WTC11 (cell line): ENCODE measurements around the gene CRLF1. TPM values are rescaled to one million over a fixed set of nuclear protein-coding genes. Genes with fewer than 3 reads are reported as not detected.

Experiments
- ATAC-seq: fragments of 200-7000 bp; cut with Tn5 transposase; 2 replicates; pipeline ENCODE4 v1.10.0; 2021; ENCODE audit warnings: mild to moderate bottlenecking, moderate library complexity
- CTCF ChIA-PET: fragments of 300-600 bp; sonication (Branson Sonifier 250); formaldehyde crosslinking; loops from one replicate; lab custom pipeline; 2021; ENCODE audit warnings: antibody characterized with exemption; lab: Charles Lee
- POLR2A ChIA-PET: fragments of 350-600 bp; sonication (Branson Sonifier 250); formaldehyde crosslinking; loops from one replicate; lab custom pipeline; 2021; ENCODE audit warnings: antibody characterized with exemption; lab: Charles Lee
- DNase-seq: peaks from one replicate; pipeline ENCODE4 v3.0.0; 2021; ENCODE audit warnings: low spot score
- H3K27ac Mint-ChIP-seq: 2 replicates; pipeline ENCODE4 v1.8.0; 2021; ENCODE audit warnings: mixed read lengths
- H3K27me3 Mint-ChIP-seq: 2 replicates; pipeline ENCODE4 v1.8.0; 2021; ENCODE audit warnings: low read depth, mild to moderate bottlenecking, moderate library complexity, mixed read lengths
- H3K36me3 Mint-ChIP-seq: 2 replicates; pipeline ENCODE4 v1.8.0; 2021; ENCODE audit warnings: mixed read lengths
- H3K4me1 Mint-ChIP-seq: 2 replicates; pipeline ENCODE4 v1.8.0; 2022; ENCODE audit warnings: mixed read lengths
- H3K4me3 Mint-ChIP-seq: 2 replicates; pipeline ENCODE4 v1.8.0; 2021; ENCODE audit warnings: mild to moderate bottlenecking, moderate library complexity, mixed read lengths
- H3K9me3 Mint-ChIP-seq: 2 replicates; pipeline ENCODE4 v1.8.0; 2021; ENCODE audit warnings: mixed read lengths
- CREM ChIP-seq: sonication (generic); formaldehyde crosslinking; IDR thresholded peaks from 2 replicates; pipeline ENCODE4 v1.8.1; 2022; ENCODE audit warnings: mild to moderate bottlenecking, missing genetic modification reagents, moderate library complexity
- FOXK1 ChIP-seq: sonication (generic); formaldehyde crosslinking; IDR thresholded peaks from 2 replicates; pipeline ENCODE4 v1.8.0; 2022; ENCODE audit warnings: mild to moderate bottlenecking, moderate library complexity, missing genetic modification reagents
- FOXP1 ChIP-seq: sonication (generic); formaldehyde crosslinking; IDR thresholded peaks from 2 replicates; pipeline ENCODE4 v1.8.0; 2022; ENCODE audit warnings: missing genetic modification reagents, mild to moderate bottlenecking, moderate library complexity, borderline replicate concordance
- GTF2I ChIP-seq: fragments of 250-450 bp; sonication (Bioruptor Pico); conservative IDR thresholded peaks from 2 replicates; pipeline ENCODE4 v1.4.0; 2021; ENCODE audit warnings: mild to moderate bottlenecking
- NFE2L1 ChIP-seq: sonication (generic); formaldehyde crosslinking; IDR thresholded peaks from 2 replicates; pipeline ENCODE4 v1.8.1; 2023; ENCODE audit warnings: missing genetic modification reagents
- RELA ChIP-seq: sonication (generic); formaldehyde crosslinking; IDR thresholded peaks from 2 replicates; pipeline ENCODE4 v1.8.1; 2022; ENCODE audit warnings: missing genetic modification reagents, mild to moderate bottlenecking, borderline replicate concordance
- TCF7 ChIP-seq: sonication (generic); formaldehyde crosslinking; IDR thresholded peaks from 2 replicates; pipeline ENCODE4 v1.8.0; 2022; ENCODE audit warnings: mild to moderate bottlenecking, low read depth, missing genetic modification reagents, moderate library complexity
- TEAD1 ChIP-seq: sonication (generic); formaldehyde crosslinking; IDR thresholded peaks from 2 replicates; pipeline ENCODE4 v1.8.0; 2022; ENCODE audit warnings: mild to moderate bottlenecking, missing genetic modification reagents
- ZNF219 ChIP-seq: sonication (generic); formaldehyde crosslinking; IDR thresholded peaks from 2 replicates; pipeline ENCODE4 v1.8.0; 2023; ENCODE audit warnings: missing genetic modification reagents, mild to moderate bottlenecking, borderline replicate concordance
- ZNF263 ChIP-seq: sonication (generic); formaldehyde crosslinking; IDR thresholded peaks from 2 replicates; pipeline ENCODE4 v1.8.1; 2022; ENCODE audit warnings: low read depth, mild to moderate bottlenecking, moderate library complexity, missing genetic modification reagents
- ZNF512 ChIP-seq: sonication (generic); formaldehyde crosslinking; IDR thresholded peaks from 2 replicates; pipeline ENCODE4 v1.8.1; 2022; ENCODE audit warnings: missing genetic modification reagents, borderline replicate concordance
- total RNA-seq: library from RNA; stranded (reverse); gene quantifications from 3 replicates; pipeline ENCODE4 v1.2.3, GENCODE V29; 2021
- TF ChIP-seq, protein P1 (sequence below): sonication (generic); formaldehyde crosslinking; IDR thresholded peaks from 2 replicates; pipeline ENCODE4 v1.8.0; 2023; ENCODE audit warnings: missing genetic modification reagents
- TF ChIP-seq, protein P2 (sequence below): sonication (generic); formaldehyde crosslinking; IDR thresholded peaks from 2 replicates; pipeline ENCODE4 v1.8.1; 2023; ENCODE audit warnings: mild to moderate bottlenecking, moderate library complexity, missing genetic modification reagents
- TF ChIP-seq, protein P3 (sequence below): fragments of 250-450 bp; sonication (Bioruptor Pico); IDR thresholded peaks from 2 replicates; pipeline ENCODE4 v1.9.0; 2021; ENCODE audit warnings: mild to moderate bottlenecking
- TF ChIP-seq, protein P4 (sequence below): sonication (generic); formaldehyde crosslinking; IDR thresholded peaks from 2 replicates; pipeline ENCODE4 v1.8.1; 2022; ENCODE audit warnings: mild to moderate bottlenecking, moderate library complexity, missing genetic modification reagents
- TF ChIP-seq, protein P5 (sequence below): sonication (generic); formaldehyde crosslinking; IDR thresholded peaks from 2 replicates; pipeline ENCODE4 v1.8.0; 2022; ENCODE audit warnings: mild to moderate bottlenecking, missing genetic modification reagents

Gene CRLF1
- total RNA-seq, 1 experiment from 2014 or later, result 36.4 TPM

DNA sequence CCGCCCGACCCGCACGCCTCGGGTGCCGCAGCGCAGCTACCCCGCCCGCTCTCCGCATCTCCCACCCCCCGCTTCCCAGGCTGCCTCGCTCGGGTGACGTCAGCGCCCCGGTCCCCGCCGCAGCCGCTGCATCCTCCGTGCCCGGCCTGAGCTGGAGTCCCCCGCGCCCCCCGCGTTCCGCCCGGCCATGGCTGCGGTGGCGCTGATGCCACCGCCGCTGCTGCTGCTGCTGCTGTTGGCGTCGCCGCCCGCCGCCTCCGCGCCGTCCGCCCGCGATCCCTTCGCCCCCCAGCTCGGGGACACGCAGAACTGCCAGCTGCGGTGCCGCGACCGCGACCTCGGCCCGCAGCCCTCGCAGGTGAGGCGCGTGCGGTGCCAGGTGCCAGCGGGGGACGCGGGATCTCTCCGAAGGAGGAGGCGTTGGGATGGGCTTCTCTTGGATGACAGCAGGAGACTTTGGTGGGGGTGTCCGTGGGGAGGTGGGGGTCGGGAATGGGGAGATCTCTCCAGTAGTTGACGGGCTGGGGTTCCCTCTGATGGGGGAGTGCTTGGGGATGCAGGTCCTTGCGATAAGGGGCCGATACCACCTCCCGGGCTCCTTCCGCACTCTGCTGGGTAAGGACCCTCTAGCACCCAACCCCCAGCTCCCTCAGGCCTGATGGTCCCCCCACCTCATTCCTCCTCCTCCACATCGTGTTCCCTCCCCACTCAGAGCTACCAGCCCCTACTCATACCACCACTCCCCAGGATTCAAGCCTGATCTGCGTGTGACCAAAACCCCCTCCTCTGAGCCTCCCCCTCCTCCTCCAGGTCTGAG lies 6.4 kb upstream of the CRLF1 start, which contains the start of gene TMEM59L:
Gene TMEM59L, plus strand, starts transcription at position 99 of the 817 bp plus-strand sequence. Its CDS starts 89 bp downstream, at position 188.
- no peak; the same call in 1 of the 2 replicates for ATAC-seq
- no peak for TF ChIP-seq NFE2L1 (CRISPR knock-in tag)
- TF ChIP-seq FOXP1, result 0 out of 2 replicates have a peak, but pooled peaks have one; percentile 26
- TF ChIP-seq TCF7, result 0 out of 2 replicates have a peak, but pooled peaks have one; percentile 20
- TF ChIP-seq, protein P1, sequence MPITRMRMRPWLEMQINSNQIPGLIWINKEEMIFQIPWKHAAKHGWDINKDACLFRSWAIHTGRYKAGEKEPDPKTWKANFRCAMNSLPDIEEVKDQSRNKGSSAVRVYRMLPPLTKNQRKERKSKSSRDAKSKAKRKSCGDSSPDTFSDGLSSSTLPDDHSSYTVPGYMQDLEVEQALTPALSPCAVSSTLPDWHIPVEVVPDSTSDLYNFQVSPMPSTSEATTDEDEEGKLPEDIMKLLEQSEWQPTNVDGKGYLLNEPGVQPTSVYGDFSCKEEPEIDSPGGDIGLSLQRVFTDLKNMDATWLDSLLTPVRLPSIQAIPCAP (CRISPR knock-in tag), result 0 out of 2 replicates have a peak, but pooled peaks have one; percentile 30
- TF ChIP-seq, protein P2, sequence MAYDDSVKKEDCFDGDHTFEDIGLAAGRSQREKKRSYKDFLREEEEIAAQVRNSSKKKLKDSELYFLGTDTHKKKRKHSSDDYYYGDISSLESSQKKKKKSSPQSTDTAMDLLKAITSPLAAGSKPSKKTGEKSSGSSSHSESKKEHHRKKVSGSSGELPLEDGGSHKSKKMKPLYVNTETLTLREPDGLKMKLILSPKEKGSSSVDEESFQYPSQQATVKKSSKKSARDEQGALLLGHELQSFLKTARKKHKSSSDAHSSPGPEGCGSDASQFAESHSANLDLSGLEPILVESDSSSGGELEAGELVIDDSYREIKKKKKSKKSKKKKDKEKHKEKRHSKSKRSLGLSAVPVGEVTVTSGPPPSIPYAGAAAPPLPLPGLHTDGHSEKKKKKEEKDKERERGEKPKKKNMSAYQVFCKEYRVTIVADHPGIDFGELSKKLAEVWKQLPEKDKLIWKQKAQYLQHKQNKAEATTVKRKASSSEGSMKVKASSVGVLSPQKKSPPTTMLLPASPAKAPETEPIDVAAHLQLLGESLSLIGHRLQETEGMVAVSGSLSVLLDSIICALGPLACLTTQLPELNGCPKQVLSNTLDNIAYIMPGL (CRISPR knock-in tag), result peak; percentile 59; the same call in 1 of the 2 replicates
- TF ChIP-seq ZNF263, result peak; percentile 51; the same call in 1 of the 2 replicates
- TF ChIP-seq RELA, result peak; percentile 84
- TF ChIP-seq, protein P3, sequence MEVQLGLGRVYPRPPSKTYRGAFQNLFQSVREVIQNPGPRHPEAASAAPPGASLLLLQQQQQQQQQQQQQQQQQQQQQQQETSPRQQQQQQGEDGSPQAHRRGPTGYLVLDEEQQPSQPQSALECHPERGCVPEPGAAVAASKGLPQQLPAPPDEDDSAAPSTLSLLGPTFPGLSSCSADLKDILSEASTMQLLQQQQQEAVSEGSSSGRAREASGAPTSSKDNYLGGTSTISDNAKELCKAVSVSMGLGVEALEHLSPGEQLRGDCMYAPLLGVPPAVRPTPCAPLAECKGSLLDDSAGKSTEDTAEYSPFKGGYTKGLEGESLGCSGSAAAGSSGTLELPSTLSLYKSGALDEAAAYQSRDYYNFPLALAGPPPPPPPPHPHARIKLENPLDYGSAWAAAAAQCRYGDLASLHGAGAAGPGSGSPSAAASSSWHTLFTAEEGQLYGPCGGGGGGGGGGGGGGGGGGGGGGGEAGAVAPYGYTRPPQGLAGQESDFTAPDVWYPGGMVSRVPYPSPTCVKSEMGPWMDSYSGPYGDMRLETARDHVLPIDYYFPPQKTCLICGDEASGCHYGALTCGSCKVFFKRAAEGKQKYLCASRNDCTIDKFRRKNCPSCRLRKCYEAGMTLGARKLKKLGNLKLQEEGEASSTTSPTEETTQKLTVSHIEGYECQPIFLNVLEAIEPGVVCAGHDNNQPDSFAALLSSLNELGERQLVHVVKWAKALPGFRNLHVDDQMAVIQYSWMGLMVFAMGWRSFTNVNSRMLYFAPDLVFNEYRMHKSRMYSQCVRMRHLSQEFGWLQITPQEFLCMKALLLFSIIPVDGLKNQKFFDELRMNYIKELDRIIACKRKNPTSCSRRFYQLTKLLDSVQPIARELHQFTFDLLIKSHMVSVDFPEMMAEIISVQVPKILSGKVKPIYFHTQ (CRISPR knock-in tag), result no peak
- no peak for TF ChIP-seq ZNF219 (CRISPR knock-in tag)
- 0 out of 2 replicates have a peak, but pooled peaks have one; percentile 42 for TF ChIP-seq FOXK1 (CRISPR knock-in tag)
- no peak for TF ChIP-seq ZNF512 (CRISPR knock-in tag)
- TF ChIP-seq GTF2I (CRISPR knock-in tag), result no peak
- TF ChIP-seq, protein P4, sequence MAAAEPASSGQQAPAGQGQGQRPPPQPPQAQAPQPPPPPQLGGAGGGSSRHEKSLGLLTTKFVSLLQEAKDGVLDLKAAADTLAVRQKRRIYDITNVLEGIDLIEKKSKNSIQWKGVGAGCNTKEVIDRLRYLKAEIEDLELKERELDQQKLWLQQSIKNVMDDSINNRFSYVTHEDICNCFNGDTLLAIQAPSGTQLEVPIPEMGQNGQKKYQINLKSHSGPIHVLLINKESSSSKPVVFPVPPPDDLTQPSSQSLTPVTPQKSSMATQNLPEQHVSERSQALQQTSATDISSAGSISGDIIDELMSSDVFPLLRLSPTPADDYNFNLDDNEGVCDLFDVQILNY (CRISPR knock-in tag), result 0 out of 2 replicates have a peak, but pooled peaks have one; percentile 28
- TF ChIP-seq TEAD1 (CRISPR knock-in tag), result 0 out of 2 replicates have a peak, but pooled peaks have one; percentile 16
- TF ChIP-seq, protein P5, sequence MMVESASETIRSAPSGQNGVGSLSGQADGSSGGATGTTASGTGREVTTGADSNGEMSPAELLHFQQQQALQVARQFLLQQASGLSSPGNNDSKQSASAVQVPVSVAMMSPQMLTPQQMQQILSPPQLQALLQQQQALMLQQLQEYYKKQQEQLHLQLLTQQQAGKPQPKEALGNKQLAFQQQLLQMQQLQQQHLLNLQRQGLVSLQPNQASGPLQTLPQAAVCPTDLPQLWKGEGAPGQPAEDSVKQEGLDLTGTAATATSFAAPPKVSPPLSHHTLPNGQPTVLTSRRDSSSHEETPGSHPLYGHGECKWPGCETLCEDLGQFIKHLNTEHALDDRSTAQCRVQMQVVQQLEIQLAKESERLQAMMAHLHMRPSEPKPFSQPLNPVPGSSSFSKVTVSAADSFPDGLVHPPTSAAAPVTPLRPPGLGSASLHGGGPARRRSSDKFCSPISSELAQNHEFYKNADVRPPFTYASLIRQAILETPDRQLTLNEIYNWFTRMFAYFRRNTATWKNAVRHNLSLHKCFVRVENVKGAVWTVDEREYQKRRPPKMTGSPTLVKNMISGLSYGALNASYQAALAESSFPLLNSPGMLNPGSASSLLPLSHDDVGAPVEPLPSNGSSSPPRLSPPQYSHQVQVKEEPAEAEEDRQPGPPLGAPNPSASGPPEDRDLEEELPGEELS (CRISPR knock-in tag), result peak; percentile 77
- peak; percentile 85; the same call in 1 of the 2 replicates for TF ChIP-seq CREM (CRISPR knock-in tag)
- no peak within 1 kb of the TSS for H3K27ac Mint-ChIP-seq
- ChIA-PET POLR2A (interaction anchor here (0.7 to 2.4 kb wide), 3 partner anchors 8 to 24 kb away, joined by 4 to 8 read pairs (median 7); no protein-coding TSS in a partner anchor), CTCF (interaction anchor here (0.7 to 3.4 kb wide), 13 partner anchors 11 to 234 kb away, joined by 3 to 14 read pairs (median 4); no protein-coding TSS in a partner anchor)
- H3K27me3 Mint-ChIP-seq, result peaks cover 78% of the 10 kb centered on the region
- peaks cover 38% of the 10 kb centered on the region for H3K4me1 Mint-ChIP-seq
- peak; percentile 60 for DNase-seq
- peaks cover 5% of the 10 kb centered on the region for H3K36me3 Mint-ChIP-seq
- peak within 1 kb of the TSS; percentile 80 for H3K4me3 Mint-ChIP-seq
- H3K9me3 Mint-ChIP-seq, result peaks cover 7% of the 10 kb centered on the region
